ENCODE measurements around the gene HIF3A. TPM values are rescaled to one million over a fixed set of nuclear protein-coding genes. Genes with fewer than 3 reads are reported as not detected.

Gene HIF3A
- total RNA-seq, 1 experiment from 2014 or later: 0.98 TPM

DNA sequence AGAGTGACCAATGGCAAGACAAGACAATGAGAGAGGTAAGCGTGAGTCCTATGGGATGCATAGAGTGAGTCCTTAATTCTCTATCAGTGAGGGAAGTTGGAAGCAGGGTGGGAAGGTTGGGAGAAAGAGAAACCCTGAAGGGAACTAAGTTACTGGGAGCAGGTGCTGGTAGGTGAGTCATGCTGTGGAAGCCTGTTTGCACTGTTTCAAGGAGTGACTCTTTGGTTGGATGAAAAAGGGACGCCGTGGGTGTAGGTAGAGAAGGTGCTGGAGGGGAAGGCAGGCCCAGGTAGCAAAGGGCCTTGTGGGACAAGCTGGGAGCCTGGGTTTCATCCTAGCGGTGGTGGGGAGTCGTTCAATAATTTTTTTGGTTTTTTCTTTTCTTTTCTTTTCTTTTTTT, 45.4 kb upstream of the HIF3A start:
- intact Hi-C loops (cut with micrococcal nuclease): no loop called here
- no peak for TF ChIP-seq YY1 (IDR thresholded peaks at IDR 0.05; ENCODE audit: extremely low read depth, insufficient replicate concordance, low read depth, low read length)
- TF ChIP-seq, protein P1, sequence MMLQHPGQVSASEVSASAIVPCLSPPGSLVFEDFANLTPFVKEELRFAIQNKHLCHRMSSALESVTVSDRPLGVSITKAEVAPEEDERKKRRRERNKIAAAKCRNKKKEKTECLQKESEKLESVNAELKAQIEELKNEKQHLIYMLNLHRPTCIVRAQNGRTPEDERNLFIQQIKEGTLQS (IDR thresholded peaks at IDR 0.05): no peak
- no peak for TF ChIP-seq ELF1 (IDR thresholded peaks at IDR 0.05; ENCODE audit: borderline replicate concordance, low read depth)
- TF ChIP-seq JUND (IDR thresholded peaks at IDR 0.05): no peak
- TF ChIP-seq CEBPB (IDR thresholded peaks at IDR 0.05; ENCODE audit: low read depth): no peak
- TF ChIP-seq EZH2 (IDR thresholded peaks at IDR 0.05): no peak
- no peak for TF ChIP-seq POLR2A (IDR thresholded peaks at IDR 0.05; ENCODE audit: borderline replicate concordance, extremely low read depth, insufficient read depth, insufficient read length)
- TF ChIP-seq EZH2phosphoT487 (IDR thresholded peaks at IDR 0.05; ENCODE audit: borderline replicate concordance): no peak
- no peak for TF ChIP-seq SIN3A (IDR thresholded peaks at IDR 0.05; ENCODE audit: low read depth)
- TF ChIP-seq ZNF274 (IDR thresholded peaks at IDR 0.05; ENCODE audit: low read depth, low read length): no peak
- no peak for TF ChIP-seq EGR1 (IDR thresholded peaks at IDR 0.05; ENCODE audit: low read depth)
- no peak overlapping the region for H2AFZ ChIP-seq (ENCODE audit: low read depth, low read length, poor library complexity, severe bottlenecking)
- no peaks in the 10 kb centered on the region for H3K36me3 ChIP-seq (ENCODE audit: control insufficient read depth in 1 of 2, insufficient read depth in 2 of 2, low read length in 2 of 2)
- no peaks in the 10 kb centered on the region for H3K79me2 ChIP-seq (ENCODE audit: insufficient read depth, low read length)
- ATAC-seq (no peak), DNase-seq (ENCODE audit: low read depth, low spot score) (no peak)
- no peaks in the 10 kb centered on the region for H3K4me1 ChIP-seq (ENCODE audit: control insufficient read depth in 1 of 2, insufficient read depth in 2 of 2, low read length in 2 of 2)
- H4K20me1 ChIP-seq (ENCODE audit: insufficient read depth): no peaks in the 10 kb centered on the region
- POLR2A ChIA-PET: no interaction called here
- RAD21 ChIA-PET (ENCODE audit: low non-redundant PET in 1 of 2, low total read pairs in 2 of 2, uncharacterized antibody in 2 of 2, unreplicated experiment in 2 of 2): no interaction called here
- no peaks in the 10 kb centered on the region for H3K9me2 ChIP-seq (ENCODE audit: insufficient read depth)
- H3K9me3 ChIP-seq (ENCODE audit: control insufficient read depth in 1 of 2, insufficient read depth in 1 of 2, low read depth in 1 of 2, low read length in 2 of 2): no peaks in the 10 kb centered on the region
- BruUV-seq (replicated peaks): no TSS peak
- CTCF ChIA-PET: no interaction called here
- H3K4me3 ChIP-seq (replicated peaks in 1 of 2; ENCODE audit: low read depth in 1 of 2, low read length in 2 of 2): no peak overlapping the region
- no peak overlapping the region for H3K9ac ChIP-seq (ENCODE audit: low read length)
- peaks cover 68% of the 10 kb centered on the region for H3K27me3 ChIP-seq (ENCODE audit: insufficient read depth, low read length)
- H3K27ac ChIP-seq (ENCODE audit: low read depth, low read length): no peak overlapping the region
- H3K4me2 ChIP-seq (ENCODE audit: low read length): no peak overlapping the region

DNA sequence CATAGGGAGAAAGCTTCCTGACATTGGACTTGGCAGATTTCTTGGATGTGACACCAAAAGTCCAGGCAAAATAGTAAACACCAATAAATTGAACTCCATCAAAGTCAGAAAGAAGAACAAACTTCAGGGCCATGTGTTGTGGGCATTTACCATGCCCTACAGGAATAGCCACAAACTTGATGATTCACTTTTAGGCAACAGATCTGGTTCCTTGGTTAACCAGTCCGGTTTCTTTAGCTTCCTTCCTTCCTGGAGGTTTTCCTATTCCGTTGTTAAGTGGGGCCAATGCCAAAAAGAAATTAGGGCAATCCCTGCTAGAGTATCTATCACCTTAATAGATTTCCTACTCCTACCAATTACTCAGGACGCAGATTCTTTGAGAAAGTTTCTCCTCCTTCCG, 42.1 kb upstream of the HIF3A start:
- Histone ChIP-seq H3K27me3 (ENCODE audit: insufficient read depth, low read length) (peaks cover 48% of the 10 kb centered on the region), H3K79me2 (ENCODE audit: insufficient read depth, low read length) (no peaks in the 10 kb centered on the region), H3K4me3 (replicated peaks in 1 of 2; ENCODE audit: low read depth in 1 of 2, low read length in 2 of 2) (no peak overlapping the region), H2AFZ (ENCODE audit: low read depth, low read length, poor library complexity, severe bottlenecking) (no peak overlapping the region), H3K27ac (ENCODE audit: low read depth, low read length) (no peak overlapping the region), H3K9me3 (ENCODE audit: control insufficient read depth in 1 of 2, insufficient read depth in 1 of 2, low read depth in 1 of 2, low read length in 2 of 2) (no peaks in the 10 kb centered on the region), H3K9me2 (ENCODE audit: insufficient read depth) (no peaks in the 10 kb centered on the region), H3K4me1 (ENCODE audit: control insufficient read depth in 1 of 2, insufficient read depth in 2 of 2, low read length in 2 of 2) (peaks cover 13 to 14% of the 10 kb centered on the region in 2 experiments), H3K9ac (ENCODE audit: low read length) (no peak overlapping the region), H3K36me3 (ENCODE audit: control insufficient read depth in 1 of 2, insufficient read depth in 2 of 2, low read length in 2 of 2) (no peaks in the 10 kb centered on the region), H3K4me2 (ENCODE audit: low read length) (no peak overlapping the region), H4K20me1 (ENCODE audit: insufficient read depth) (no peaks in the 10 kb centered on the region)
- CTCF ChIA-PET: no interaction called here
- no peak for DNase-seq (ENCODE audit: low read depth, low spot score)
- no peak for ATAC-seq
- RAD21 ChIA-PET (ENCODE audit: low non-redundant PET in 1 of 2, low total read pairs in 2 of 2, uncharacterized antibody in 2 of 2, unreplicated experiment in 2 of 2): no interaction called here
- POLR2A ChIA-PET: no interaction called here
- intact Hi-C loops (cut with micrococcal nuclease): no loop called here
- no TSS peak for BruUV-seq (replicated peaks)
- TF ChIP-seq SIN3A (IDR thresholded peaks at IDR 0.05; ENCODE audit: low read depth): no peak
- TF ChIP-seq FOSL1 (IDR thresholded peaks at IDR 0.05; ENCODE audit: low read depth): no peak
- TF ChIP-seq, protein P1 (IDR thresholded peaks at IDR 0.05): no peak
- TF ChIP-seq POLR2A (IDR thresholded peaks at IDR 0.05; ENCODE audit: borderline replicate concordance, extremely low read depth, insufficient read depth, insufficient read length): no peak
- TF ChIP-seq, protein P2, sequence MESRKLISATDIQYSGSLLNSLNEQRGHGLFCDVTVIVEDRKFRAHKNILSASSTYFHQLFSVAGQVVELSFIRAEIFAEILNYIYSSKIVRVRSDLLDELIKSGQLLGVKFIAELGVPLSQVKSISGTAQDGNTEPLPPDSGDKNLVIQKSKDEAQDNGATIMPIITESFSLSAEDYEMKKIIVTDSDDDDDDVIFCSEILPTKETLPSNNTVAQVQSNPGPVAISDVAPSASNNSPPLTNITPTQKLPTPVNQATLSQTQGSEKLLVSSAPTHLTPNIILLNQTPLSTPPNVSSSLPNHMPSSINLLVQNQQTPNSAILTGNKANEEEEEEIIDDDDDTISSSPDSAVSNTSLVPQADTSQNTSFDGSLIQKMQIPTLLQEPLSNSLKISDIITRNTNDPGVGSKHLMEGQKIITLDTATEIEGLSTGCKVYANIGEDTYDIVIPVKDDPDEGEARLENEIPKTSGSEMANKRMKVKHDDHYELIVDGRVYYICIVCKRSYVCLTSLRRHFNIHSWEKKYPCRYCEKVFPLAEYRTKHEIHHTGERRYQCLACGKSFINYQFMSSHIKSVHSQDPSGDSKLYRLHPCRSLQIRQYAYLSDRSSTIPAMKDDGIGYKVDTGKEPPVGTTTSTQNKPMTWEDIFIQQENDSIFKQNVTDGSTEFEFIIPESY (IDR thresholded peaks at IDR 0.05; ENCODE audit: extremely low read depth, insufficient replicate concordance, low read length): no peak
- TF ChIP-seq EZH2phosphoT487 (IDR thresholded peaks at IDR 0.05; ENCODE audit: borderline replicate concordance): no peak
- TF ChIP-seq RAD21 (IDR thresholded peaks at IDR 0.05; ENCODE audit: low read depth): no peak
- TF ChIP-seq ELF1 (IDR thresholded peaks at IDR 0.05; ENCODE audit: borderline replicate concordance, low read depth): no peak
- TF ChIP-seq, protein P3, sequence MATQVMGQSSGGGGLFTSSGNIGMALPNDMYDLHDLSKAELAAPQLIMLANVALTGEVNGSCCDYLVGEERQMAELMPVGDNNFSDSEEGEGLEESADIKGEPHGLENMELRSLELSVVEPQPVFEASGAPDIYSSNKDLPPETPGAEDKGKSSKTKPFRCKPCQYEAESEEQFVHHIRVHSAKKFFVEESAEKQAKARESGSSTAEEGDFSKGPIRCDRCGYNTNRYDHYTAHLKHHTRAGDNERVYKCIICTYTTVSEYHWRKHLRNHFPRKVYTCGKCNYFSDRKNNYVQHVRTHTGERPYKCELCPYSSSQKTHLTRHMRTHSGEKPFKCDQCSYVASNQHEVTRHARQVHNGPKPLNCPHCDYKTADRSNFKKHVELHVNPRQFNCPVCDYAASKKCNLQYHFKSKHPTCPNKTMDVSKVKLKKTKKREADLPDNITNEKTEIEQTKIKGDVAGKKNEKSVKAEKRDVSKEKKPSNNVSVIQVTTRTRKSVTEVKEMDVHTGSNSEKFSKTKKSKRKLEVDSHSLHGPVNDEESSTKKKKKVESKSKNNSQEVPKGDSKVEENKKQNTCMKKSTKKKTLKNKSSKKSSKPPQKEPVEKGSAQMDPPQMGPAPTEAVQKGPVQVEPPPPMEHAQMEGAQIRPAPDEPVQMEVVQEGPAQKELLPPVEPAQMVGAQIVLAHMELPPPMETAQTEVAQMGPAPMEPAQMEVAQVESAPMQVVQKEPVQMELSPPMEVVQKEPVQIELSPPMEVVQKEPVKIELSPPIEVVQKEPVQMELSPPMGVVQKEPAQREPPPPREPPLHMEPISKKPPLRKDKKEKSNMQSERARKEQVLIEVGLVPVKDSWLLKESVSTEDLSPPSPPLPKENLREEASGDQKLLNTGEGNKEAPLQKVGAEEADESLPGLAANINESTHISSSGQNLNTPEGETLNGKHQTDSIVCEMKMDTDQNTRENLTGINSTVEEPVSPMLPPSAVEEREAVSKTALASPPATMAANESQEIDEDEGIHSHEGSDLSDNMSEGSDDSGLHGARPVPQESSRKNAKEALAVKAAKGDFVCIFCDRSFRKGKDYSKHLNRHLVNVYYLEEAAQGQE (IDR thresholded peaks at IDR 0.05; ENCODE audit: low read depth): no peak

All from HCT116 (cell line).